MCF 10A (cell line): ENCODE measurements around the gene ZNF507. TPM values are rescaled to one million over a fixed set of nuclear protein-coding genes. Genes with fewer than 3 reads are reported as not detected.

Experiments used
- BruUV-seq: library from RNA; stranded (reverse); fragments of 400-500 nt; replicated peaks from 2 replicates; lab custom pipeline; 2021; lab: Mats Ljungman, UMichigan
- CTCF ChIA-PET: fragments of 300-600 bp; sonication (Branson Sonifier 250); formaldehyde crosslinking; extraction: SDS; loops from one replicate; lab custom pipeline; 2021; ENCODE audit warnings: antibody characterized with exemption, inconsistent platforms; lab: Yijun Ruan, JAX
- POLR2A ChIA-PET: fragments of 300-600, 350-650 bp; sonication (Branson Sonifier 250); formaldehyde crosslinking; extraction: SDS; loops from one replicate; lab custom pipeline; 2020; ENCODE audit warnings: antibody characterized with exemption, inconsistent platforms; lab: Yijun Ruan, JAX
- DNase-seq: peaks from one replicate; pipeline ENCODE4 v3.0.0-alpha.2; 2018; ENCODE audit not compliant: unreplicated experiment
- H3K27ac Mint-ChIP-seq: one replicate; pipeline ENCODE4 v1.8.0; 2022; ENCODE audit warnings: mild to moderate bottlenecking, low read depth, mixed read lengths; ENCODE audit not compliant: unreplicated experiment
- H3K27me3 Mint-ChIP-seq: one replicate; pipeline ENCODE4 v1.8.0; 2022; ENCODE audit warnings: mixed read lengths; ENCODE audit not compliant: insufficient read depth, unreplicated experiment
- H3K36me3 Mint-ChIP-seq: one replicate; pipeline ENCODE4 v1.8.0; 2022; ENCODE audit warnings: mild to moderate bottlenecking, moderate library complexity, mixed read lengths; ENCODE audit not compliant: insufficient read depth, unreplicated experiment
- H3K4me1 Mint-ChIP-seq: one replicate; pipeline ENCODE4 v1.8.0; 2022; ENCODE audit warnings: mixed read lengths; ENCODE audit not compliant: insufficient read depth, unreplicated experiment
- H3K4me3 Mint-ChIP-seq: one replicate; pipeline ENCODE4 v1.8.0; 2022; ENCODE audit warnings: mild to moderate bottlenecking, moderate library complexity, mixed read lengths; ENCODE audit not compliant: unreplicated experiment
- H3K9me3 Mint-ChIP-seq: one replicate; pipeline ENCODE4 v1.8.0; 2022; ENCODE audit warnings: mixed read lengths; ENCODE audit not compliant: unreplicated experiment
- CTCF ChIP-seq: fragments of 200-600 bp; IDR thresholded peaks from one replicate; pipeline ENCODE4 v1.8.0; 2022; ENCODE audit warnings: antibody characterized with exemption, mild to moderate bottlenecking; ENCODE audit not compliant: unreplicated experiment
- intact Hi-C: fragments of 100-400 bp; cut with micrococcal nuclease; formaldehyde crosslinking; loops from 2 replicates; pipeline ENCODE4 v1.14.1; 2022
- total RNA-seq: library from RNA; stranded (reverse); gene quantifications from 2 replicates; pipeline ENCODE4 v1.2.3, GENCODE V29; 2022

Gene ZNF507
- total RNA-seq, 1 experiment from 2014 or later = 22.8 TPM

DNA sequence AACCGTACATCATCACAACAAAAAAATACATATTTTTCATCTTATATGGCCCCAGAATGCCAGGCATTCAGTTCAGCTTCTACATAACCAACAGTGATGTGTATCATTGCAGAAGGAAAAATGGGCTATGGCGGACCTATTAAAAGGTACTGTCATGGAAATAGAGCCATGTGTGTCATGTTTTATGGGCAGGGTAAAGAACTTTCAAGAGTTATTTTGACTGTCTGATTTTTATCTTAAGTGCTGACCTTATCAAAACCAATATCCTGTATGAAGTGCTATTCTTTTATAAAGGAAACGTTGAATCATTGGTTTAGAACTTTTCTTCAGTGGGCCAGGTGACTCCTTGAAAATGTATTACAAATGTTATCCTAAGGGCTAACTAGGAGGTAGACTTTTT is 9.9 kb downstream of the ZNF507 start:
- no peaks in the 10 kb centered on the region for H3K27me3 Mint-ChIP-seq
- intact Hi-C loops = no loop called here
- CTCF ChIA-PET = interaction anchor here (0.6 to 1.1 kb wide), 3 partner anchors 11 to 15 kb away, joined by 3 to 7 read pairs (median 3); no protein-coding TSS in a partner anchor
- no TSS peak for BruUV-seq
- DNase-seq = no peak
- H3K36me3 Mint-ChIP-seq = peaks cover 85% of the 10 kb centered on the region
- no peaks in the 10 kb centered on the region for H3K9me3 Mint-ChIP-seq
- peaks cover 10% of the 10 kb centered on the region for H3K4me1 Mint-ChIP-seq
- no peak overlapping the region for H3K4me3 Mint-ChIP-seq
- no peak for TF ChIP-seq CTCF
- H3K27ac Mint-ChIP-seq = no peak overlapping the region
- POLR2A ChIA-PET = interaction anchor here (3.4 kb wide), 1 partner anchor 8 kb away, joined by 15 read pairs; the partner anchor contains the start of gene ZNF507

DNA sequence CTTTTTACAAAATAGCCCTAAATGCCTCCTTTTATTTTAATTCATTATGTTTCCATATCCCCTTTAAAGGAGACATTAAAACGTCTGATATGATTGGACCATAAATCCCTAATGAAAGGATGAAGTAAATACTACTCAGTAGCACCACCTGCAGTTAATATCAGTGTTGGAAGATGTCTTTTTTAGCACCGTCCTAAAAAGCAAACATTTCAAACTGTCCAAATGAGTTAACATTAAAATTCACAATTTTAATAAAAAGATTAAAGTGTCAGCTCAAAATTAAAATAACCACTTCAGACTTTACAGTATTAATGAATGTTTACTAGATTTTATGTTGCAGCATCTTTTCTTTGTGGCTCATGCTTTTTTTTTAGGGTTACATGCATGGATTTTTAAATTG is 12.3 kb downstream of the ZNF507 start:
- DNase-seq = no peak
- Mint-ChIP-seq H3K27me3 (no peaks in the 10 kb centered on the region), H3K36me3 (peaks cover 75% of the 10 kb centered on the region), H3K4me3 (no peak overlapping the region), H3K9me3 (no peaks in the 10 kb centered on the region), H3K4me1 (peaks cover 2% of the 10 kb centered on the region), H3K27ac (no peak overlapping the region)
- no peak for TF ChIP-seq CTCF
- no TSS peak for BruUV-seq
- POLR2A ChIA-PET = interaction anchor here (1.0 to 3.4 kb wide), 3 partner anchors 10 to 13 kb away, joined by 3 to 15 read pairs (median 6); partner anchors contain the start of gene ZNF507
- CTCF ChIA-PET = interaction anchor here (0.6 to 3.9 kb wide), 18 partner anchors 11 to 1691 kb away, joined by 3 to 32 read pairs (median 3); partner anchors contain the start of gene ZNF507
- intact Hi-C loops = no loop called here

DNA sequence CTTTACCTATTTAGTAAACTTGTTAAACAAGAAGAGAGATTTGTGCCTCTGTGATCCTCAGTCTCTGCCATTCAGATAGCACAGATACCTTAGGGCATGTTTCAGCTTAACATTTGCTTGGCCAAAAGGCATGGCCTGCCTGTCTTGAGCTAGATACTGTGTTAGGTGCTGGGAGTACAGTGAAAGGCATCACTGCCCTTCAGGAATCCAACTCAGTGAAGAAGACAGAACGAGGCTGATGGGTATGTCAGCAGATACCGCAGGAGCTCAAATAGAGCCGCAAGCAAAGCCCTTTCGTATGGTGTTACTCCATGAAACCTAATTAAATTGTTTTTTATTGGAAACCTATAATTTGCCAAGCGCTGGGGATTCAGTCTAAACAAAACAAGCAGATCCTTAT is 12.9 kb downstream of the ZNF507 start:
- intact Hi-C loops = no loop called here
- Mint-ChIP-seq H3K27me3 (no peaks in the 10 kb centered on the region), H3K36me3 (peaks cover 77% of the 10 kb centered on the region), H3K4me3 (no peak overlapping the region), H3K4me1 (peaks cover 8% of the 10 kb centered on the region), H3K27ac (no peak overlapping the region), H3K9me3 (no peaks in the 10 kb centered on the region)
- no peak for TF ChIP-seq CTCF
- no TSS peak for BruUV-seq
- ChIA-PET CTCF (interaction anchor here (0.6 to 3.9 kb wide), 14 partner anchors 10 to 1692 kb away, joined by 3 to 32 read pairs (median 3); partner anchors contain the start of gene ZNF507), POLR2A (interaction anchor here (1.1 to 3.4 kb wide), 3 partner anchors 9 to 47 kb away, joined by 3 to 15 read pairs (median 6); partner anchors contain the start of genes DPY19L3 and ZNF507)
- no peak for DNase-seq

DNA sequence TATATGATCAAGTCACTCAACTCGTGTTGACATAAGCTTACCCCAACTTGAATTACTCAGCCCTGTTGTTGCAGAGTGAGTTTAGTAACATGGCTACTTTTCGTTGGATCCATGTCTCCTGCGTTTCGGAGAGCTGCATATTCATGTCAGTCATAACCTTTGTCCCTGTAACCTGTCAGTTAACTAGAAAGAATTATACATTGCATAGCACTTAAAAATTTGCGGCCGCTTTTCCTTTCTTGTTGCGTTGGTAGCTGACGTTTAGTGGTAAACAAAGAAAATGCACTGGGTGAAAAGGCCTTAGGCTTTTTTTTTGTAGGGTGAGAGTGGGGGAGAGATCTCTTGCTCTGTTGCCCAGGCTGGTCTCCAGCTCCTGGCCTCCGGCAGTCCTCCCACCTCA is 14.2 kb downstream of the ZNF507 start:
- peaks cover 74% of the 10 kb centered on the region for H3K36me3 Mint-ChIP-seq
- ChIA-PET POLR2A (interaction anchor here (0.6 to 2.4 kb wide), 3 partner anchors 13 to 46 kb away, joined by 3 to 10 read pairs (median 3); partner anchors contain the start of genes DPY19L3 and ZNF507), CTCF (interaction anchor here (0.8 to 3.9 kb wide), 5 partner anchors 9 to 211 kb away, joined by 3 to 32 read pairs (median 3); no protein-coding TSS in a partner anchor)
- no peak for TF ChIP-seq CTCF
- H3K9me3 Mint-ChIP-seq = no peaks in the 10 kb centered on the region
- H3K27me3 Mint-ChIP-seq = no peaks in the 10 kb centered on the region
- no TSS peak for BruUV-seq
- intact Hi-C loops = no loop called here
- H3K27ac Mint-ChIP-seq = no peak overlapping the region
- no peak overlapping the region for H3K4me3 Mint-ChIP-seq
- H3K4me1 Mint-ChIP-seq = peaks cover 9% of the 10 kb centered on the region
- no peak for DNase-seq
